A549 (cell line): ENCODE measurements around the gene CA10. TPM values are rescaled to one million over a fixed set of nuclear protein-coding genes. Genes with fewer than 3 reads are reported as not detected.

Experiments
- ATAC-seq, 2 experiments: fragments of 200-7000 bp in 1 of 2; fragments of >200 bp in 1 of 2; cut with Nextera tagmentation in 1 of 2; cut with Tn5 transposase in 1 of 2; 3 replicates each; pipeline versions ENCODE4 v1.8.0 to v1.9.1; 2018 to 2020; ENCODE audit warnings: mild to moderate bottlenecking in 1 of 2, moderate library complexity in 1 of 2
- CTCF ChIA-PET: fragments of 300-600 bp; sonication (Branson Sonifier 250); formaldehyde crosslinking; extraction: SDS; loops from one replicate; lab custom pipeline; 2021; ENCODE audit warnings: antibody characterized with exemption, inconsistent platforms; lab: Yijun Ruan, JAX
- POLR2A ChIA-PET: fragments of 350-600 bp; formaldehyde crosslinking; extraction: SDS; loops from one replicate; lab custom pipeline; 2021; ENCODE audit warnings: antibody characterized with exemption, inconsistent platforms; lab: Yijun Ruan, JAX
- DNase-seq, 2 experiments: peaks; one replicate each; pipeline versions ENCODE4 v3.0.0 to v3.0.0-alpha.2; 2011 to 2016; ENCODE audit warnings: low read depth in 1 of 2, low spot score in 1 of 2
- FAIRE-seq: peaks from 2 replicates; lab custom pipeline; 2011; peaks lifted over from hg19 to GRCh38; lab: Jason Lieb, UNC
- H3K27ac ChIP-seq, 2 experiments: fragments of >200 bp; sonication (Bioruptor Twin); formaldehyde crosslinking; 3 replicates each; pipeline ENCODE4 v1.5.1; 2016 to 2017
- H3K4me1 ChIP-seq: fragments of >200 bp; sonication (Bioruptor Twin); formaldehyde crosslinking; 3 replicates; pipeline ENCODE4 v1.6.1; 2016
- H3K4me2 ChIP-seq: fragments of >200 bp; sonication (Bioruptor Twin); formaldehyde crosslinking; 3 replicates; pipeline ENCODE4 v1.6.1; 2016
- H3K4me3 ChIP-seq: fragments of >200 bp; sonication (Bioruptor Twin); formaldehyde crosslinking; 3 replicates; pipeline ENCODE4 v1.5.1; 2016
- H3K9me3 ChIP-seq: fragments of >200 bp; sonication (Bioruptor Twin); formaldehyde crosslinking; 3 replicates; pipeline ENCODE4 v1.6.1; 2016
- CBX2 ChIP-seq: fragments of 200-600 bp; sonication (generic); IDR thresholded peaks from 2 replicates; pipeline ENCODE4 v1.6.1; 2016; ENCODE audit warnings: low read depth, mild to moderate bottlenecking, borderline replicate concordance
- CHD4 ChIP-seq: fragments of 200-600 bp; sonication (generic); IDR thresholded peaks from 2 replicates; pipeline ENCODE4 v1.6.1; 2016; ENCODE audit warnings: antibody characterized with exemption, mild to moderate bottlenecking, borderline replicate concordance
- ESRRA ChIP-seq: fragments of 150-350 bp; IDR thresholded peaks from 2 replicates; pipeline ENCODE4 v1.6.1; 2014; ENCODE audit warnings: mild to moderate bottlenecking, low read length, borderline replicate concordance
- HOXA7 ChIP-seq: fragments of 250-450 bp; sonication (Bioruptor Pico); IDR thresholded peaks from 2 replicates; pipeline ENCODE4 v1.5.0; 2020; ENCODE audit warnings: mild to moderate bottlenecking, moderate library complexity
- HOXB13 ChIP-seq: fragments of 250-450 bp; sonication (Bioruptor Pico); IDR thresholded peaks from 2 replicates; pipeline ENCODE4 v1.5.0; 2020; ENCODE audit warnings: low read depth, mild to moderate bottlenecking, moderate library complexity
- MAFK ChIP-seq: fragments of 450-650 bp; IDR thresholded peaks from 2 replicates; pipeline ENCODE4 v1.6.1; 2014; ENCODE audit not compliant: partially characterized antibody
- MAZ ChIP-seq: fragments of 150-350 bp; IDR thresholded peaks from 2 replicates; pipeline ENCODE4 v1.6.1; 2014; ENCODE audit warnings: antibody characterized with exemption, low read depth, low read length, borderline replicate concordance
- NPAS2 ChIP-seq: fragments of 250-450 bp; sonication (Bioruptor Pico); IDR thresholded peaks from 2 replicates; pipeline ENCODE4 v1.8.0; 2022; ENCODE audit warnings: mild to moderate bottlenecking, moderate library complexity, borderline replicate concordance
- POLR2AphosphoS2 ChIP-seq: conservative IDR thresholded peaks from 2 replicates; pipeline ENCODE4 v1.6.1; 2012; ENCODE audit warnings: low read length, improper control_type of control experiment, inconsistent platforms
- RAD21 ChIP-seq, 2 experiments: fragments of >200 bp in 1 of 2; sonication (Bioruptor Twin) in 1 of 2; formaldehyde crosslinking in 1 of 2; IDR thresholded peaks in 1 of 2; conservative IDR thresholded peaks in 1 of 2; 2 replicates in 1 of 2; 3 replicates in 1 of 2; pipeline ENCODE4 v1.6.1; 2012 to 2018; ENCODE audit warnings: inconsistent platforms in 1 of 2
- RFX5 ChIP-seq: fragments of 450-650 bp; IDR thresholded peaks from 2 replicates; pipeline ENCODE4 v1.7.1; 2014; ENCODE audit warnings: antibody characterized with exemption, mild to moderate bottlenecking, moderate library complexity
- SREBF2 ChIP-seq: fragments of 450-650 bp; IDR thresholded peaks from 2 replicates; pipeline ENCODE4 v1.6.1; 2014; ENCODE audit warnings: mild to moderate bottlenecking, moderate library complexity
- ZC3H11A ChIP-seq: fragments of 450-650 bp; IDR thresholded peaks from 2 replicates; pipeline ENCODE4 v1.6.1; 2014; ENCODE audit warnings: antibody characterized with exemption, mild to moderate bottlenecking
- ZNF302 ChIP-seq: fragments of 250-450 bp; sonication (Bioruptor Pico); IDR thresholded peaks from 2 replicates; pipeline ENCODE4 v1.9.0; 2021; ENCODE audit warnings: inconsistent platforms, mild to moderate bottlenecking, moderate library complexity
- WGBS: methylation state at CpG from one replicate; pipeline ENCODE4 v1.1.6; 2017; ENCODE audit errors: missing lambda C conversion rate; 5-methylcytosine and 5-hydroxymethylcytosine counted together
- polyA plus RNA-seq, 4 experiments: library from polyadenylated mRNA; depleted of rRNA in 3 of 4; stranded (reverse); fragments of >200 nt; fragmentation: RNase III in 1 of 4; extraction: RNeasy Plus Mini Kit Qiagen cat#74134 plus additional on column Dnase treatment in 1 of 4; gene quantifications; 2 replicates in 3 of 4; 3 replicates in 1 of 4; pipeline ENCODE4 v1.2.3, GENCODE V29; 2011 to 2017
- TF ChIP-seq, protein P1 (sequence below): fragments of >200 bp; sonication (Bioruptor Twin); formaldehyde crosslinking; IDR thresholded peaks from 3 replicates; pipeline ENCODE4 v1.5.1; 2016
- TF ChIP-seq, protein P2 (sequence below): fragments of >200 bp; sonication (Bioruptor Twin); formaldehyde crosslinking; IDR thresholded peaks from 2 replicates; pipeline ENCODE4 v1.6.1; 2016
- TF ChIP-seq, protein P3 (sequence below): IDR thresholded peaks from 2 replicates; pipeline ENCODE4 v1.6.1; 2012
- TF ChIP-seq, protein P4 (sequence below): IDR thresholded peaks from 2 replicates; pipeline ENCODE4 v1.6.1; 2012
- TF ChIP-seq, protein P5 (sequence below): fragments of 150-350 bp; IDR thresholded peaks from 2 replicates; pipeline ENCODE4 v1.6.1; 2014; ENCODE audit warnings: low read depth, mild to moderate bottlenecking, low read length
- TF ChIP-seq, protein P6 (sequence below): fragments of 200-600 bp; sonication (generic); IDR thresholded peaks from 2 replicates; pipeline ENCODE4 v1.6.1; 2016; ENCODE audit warnings: antibody characterized with exemption, mild to moderate bottlenecking, moderate library complexity

Gene CA10
- polyA plus RNA-seq, 2 of the 4 experiments (the other 2 are of a cell fraction) = not detected

DNA sequence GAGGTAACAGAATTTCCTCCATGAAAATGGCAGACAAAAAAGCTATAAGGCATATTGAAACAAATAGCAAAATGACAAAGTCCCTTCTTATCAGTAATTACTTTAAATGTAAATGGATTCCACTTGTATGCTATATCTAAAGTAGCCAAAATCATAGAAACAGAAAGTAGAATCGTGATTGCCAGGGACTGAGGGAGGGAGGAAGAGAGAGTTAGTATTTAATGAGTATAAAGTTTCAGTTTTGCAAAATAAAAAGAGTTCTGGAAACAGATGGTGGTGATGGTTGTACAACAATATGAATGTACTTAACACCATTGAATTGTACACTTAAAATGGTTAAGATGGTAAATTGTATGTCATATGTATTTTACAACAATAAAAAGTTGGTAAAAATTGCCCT lies 407.4 kb downstream of the CA10 start (continued):
- TF ChIP-seq, protein P1, sequence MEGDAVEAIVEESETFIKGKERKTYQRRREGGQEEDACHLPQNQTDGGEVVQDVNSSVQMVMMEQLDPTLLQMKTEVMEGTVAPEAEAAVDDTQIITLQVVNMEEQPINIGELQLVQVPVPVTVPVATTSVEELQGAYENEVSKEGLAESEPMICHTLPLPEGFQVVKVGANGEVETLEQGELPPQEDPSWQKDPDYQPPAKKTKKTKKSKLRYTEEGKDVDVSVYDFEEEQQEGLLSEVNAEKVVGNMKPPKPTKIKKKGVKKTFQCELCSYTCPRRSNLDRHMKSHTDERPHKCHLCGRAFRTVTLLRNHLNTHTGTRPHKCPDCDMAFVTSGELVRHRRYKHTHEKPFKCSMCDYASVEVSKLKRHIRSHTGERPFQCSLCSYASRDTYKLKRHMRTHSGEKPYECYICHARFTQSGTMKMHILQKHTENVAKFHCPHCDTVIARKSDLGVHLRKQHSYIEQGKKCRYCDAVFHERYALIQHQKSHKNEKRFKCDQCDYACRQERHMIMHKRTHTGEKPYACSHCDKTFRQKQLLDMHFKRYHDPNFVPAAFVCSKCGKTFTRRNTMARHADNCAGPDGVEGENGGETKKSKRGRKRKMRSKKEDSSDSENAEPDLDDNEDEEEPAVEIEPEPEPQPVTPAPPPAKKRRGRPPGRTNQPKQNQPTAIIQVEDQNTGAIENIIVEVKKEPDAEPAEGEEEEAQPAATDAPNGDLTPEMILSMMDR = no peak

DNA sequence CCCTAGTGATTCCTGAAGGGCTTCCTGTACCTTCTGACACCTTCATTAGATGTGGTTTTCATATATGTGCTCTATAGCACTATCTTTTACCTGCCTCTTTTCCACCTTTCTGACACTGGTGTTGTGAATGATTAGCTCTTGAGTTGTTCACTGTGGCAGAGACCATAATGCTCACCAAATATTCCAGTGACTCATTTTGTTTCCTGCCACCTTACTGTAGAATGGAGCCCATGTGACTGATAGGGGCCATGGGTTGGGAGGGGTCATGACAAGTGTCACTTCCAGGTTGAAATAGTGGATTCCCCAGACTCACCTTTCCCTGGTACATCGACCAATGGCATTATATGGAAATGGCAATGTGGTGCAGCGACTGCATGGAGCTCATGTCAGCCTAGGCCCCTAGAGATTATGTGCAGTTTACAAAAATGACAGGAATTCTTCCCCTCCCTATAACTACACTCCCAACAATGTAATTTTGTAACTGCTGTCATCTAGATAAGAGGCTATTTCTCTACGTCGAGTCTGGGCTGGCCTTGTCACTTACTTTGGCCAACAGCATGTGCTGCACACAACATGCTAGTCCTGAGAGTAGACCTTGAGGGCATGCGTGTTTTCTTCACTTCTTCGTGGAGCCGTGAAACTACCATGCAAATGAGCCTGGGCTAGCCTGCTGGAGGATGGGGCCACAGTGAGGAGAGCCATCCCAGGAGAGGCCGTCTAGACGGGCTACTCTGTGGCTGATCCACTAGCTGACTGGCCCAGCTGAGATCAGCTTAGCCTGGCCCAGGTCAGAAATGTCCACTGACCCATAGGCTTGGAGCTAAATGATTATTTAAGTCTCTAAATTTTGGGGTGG lies 409.5 kb downstream of the CA10 start:
- Histone ChIP-seq H3K4me3 (no peak overlapping the region), H3K4me2 (no peak overlapping the region), H3K9me3 (no peaks in the 10 kb centered on the region), H3K4me1 (no peaks in the 10 kb centered on the region), H3K27ac (no peak overlapping the region)
- FAIRE-seq = no peak
- POLR2A ChIA-PET = no interaction called here
- no peak for DNase-seq
- 40% methylated on average over 9 of the region's 9 CpGs for WGBS
- TF ChIP-seq, protein P2, sequence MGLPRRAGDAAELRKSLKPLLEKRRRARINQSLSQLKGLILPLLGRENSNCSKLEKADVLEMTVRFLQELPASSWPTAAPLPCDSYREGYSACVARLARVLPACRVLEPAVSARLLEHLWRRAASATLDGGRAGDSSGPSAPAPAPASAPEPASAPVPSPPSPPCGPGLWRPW = no peak
- TF ChIP-seq, protein P3, sequence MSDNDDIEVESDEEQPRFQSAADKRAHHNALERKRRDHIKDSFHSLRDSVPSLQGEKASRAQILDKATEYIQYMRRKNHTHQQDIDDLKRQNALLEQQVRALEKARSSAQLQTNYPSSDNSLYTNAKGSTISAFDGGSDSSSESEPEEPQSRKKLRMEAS = no peak
- TF ChIP-seq NPAS2 (CRISPR knock-in tag) (no peak), SREBF2 (no peak), ESRRA (no peak), CBX2 (no peak), ZC3H11A (no peak), CHD4 (no peak), MAFK (no peak), MAZ (no peak), POLR2AphosphoS2 (no peak), HOXA7 (CRISPR knock-in tag) (no peak), RFX5 (no peak)
- no peak for ATAC-seq
- CTCF ChIA-PET = interaction anchor here (1.4 to 4.5 kb wide), 2 partner anchors 9 to 15 kb away, joined by 4 to 20 read pairs; no protein-coding TSS in a partner anchor

DNA sequence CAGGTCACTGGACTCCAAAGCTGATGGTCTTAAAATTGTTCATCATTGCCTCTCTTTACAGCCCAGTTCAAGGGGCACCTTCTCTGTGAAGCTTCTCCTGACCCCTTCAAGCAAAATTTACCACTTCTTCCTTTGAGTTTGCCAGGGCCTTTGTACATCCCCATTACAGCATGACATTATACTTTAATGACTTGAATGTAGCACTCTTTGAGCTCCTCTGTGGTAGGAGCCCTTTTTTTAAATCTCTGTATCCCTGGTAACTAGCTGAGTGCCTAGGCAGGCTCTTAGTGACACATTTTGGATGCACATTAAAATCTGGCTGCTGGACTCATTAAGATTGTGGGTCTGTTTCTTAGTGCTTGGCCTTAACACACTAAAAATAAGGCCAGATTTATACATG lies 412.1 kb downstream of the CA10 start:
- Histone ChIP-seq H3K4me1 (no peaks in the 10 kb centered on the region), H3K27ac (no peak overlapping the region), H3K4me3 (no peak overlapping the region), H3K9me3 (no peaks in the 10 kb centered on the region), H3K4me2 (no peak overlapping the region)
- no peak for TF ChIP-seq RAD21 (conservative IDR thresholded peaks at IDR 0.05 in 1 of 2, IDR thresholded peaks at IDR 0.05 in 1 of 2)
- no peak for TF ChIP-seq POLR2AphosphoS2
- TF ChIP-seq, protein P4, sequence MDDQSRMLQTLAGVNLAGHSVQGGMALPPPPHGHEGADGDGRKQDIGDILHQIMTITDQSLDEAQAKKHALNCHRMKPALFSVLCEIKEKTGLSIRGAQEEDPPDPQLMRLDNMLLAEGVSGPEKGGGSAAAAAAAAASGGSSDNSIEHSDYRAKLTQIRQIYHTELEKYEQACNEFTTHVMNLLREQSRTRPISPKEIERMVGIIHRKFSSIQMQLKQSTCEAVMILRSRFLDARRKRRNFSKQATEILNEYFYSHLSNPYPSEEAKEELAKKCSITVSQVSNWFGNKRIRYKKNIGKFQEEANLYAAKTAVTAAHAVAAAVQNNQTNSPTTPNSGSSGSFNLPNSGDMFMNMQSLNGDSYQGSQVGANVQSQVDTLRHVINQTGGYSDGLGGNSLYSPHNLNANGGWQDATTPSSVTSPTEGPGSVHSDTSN = no peak
- TF ChIP-seq, protein P5, sequence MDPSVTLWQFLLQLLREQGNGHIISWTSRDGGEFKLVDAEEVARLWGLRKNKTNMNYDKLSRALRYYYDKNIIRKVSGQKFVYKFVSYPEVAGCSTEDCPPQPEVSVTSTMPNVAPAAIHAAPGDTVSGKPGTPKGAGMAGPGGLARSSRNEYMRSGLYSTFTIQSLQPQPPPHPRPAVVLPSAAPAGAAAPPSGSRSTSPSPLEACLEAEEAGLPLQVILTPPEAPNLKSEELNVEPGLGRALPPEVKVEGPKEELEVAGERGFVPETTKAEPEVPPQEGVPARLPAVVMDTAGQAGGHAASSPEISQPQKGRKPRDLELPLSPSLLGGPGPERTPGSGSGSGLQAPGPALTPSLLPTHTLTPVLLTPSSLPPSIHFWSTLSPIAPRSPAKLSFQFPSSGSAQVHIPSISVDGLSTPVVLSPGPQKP = no peak
- no peak for TF ChIP-seq CHD4
- TF ChIP-seq, protein P6, sequence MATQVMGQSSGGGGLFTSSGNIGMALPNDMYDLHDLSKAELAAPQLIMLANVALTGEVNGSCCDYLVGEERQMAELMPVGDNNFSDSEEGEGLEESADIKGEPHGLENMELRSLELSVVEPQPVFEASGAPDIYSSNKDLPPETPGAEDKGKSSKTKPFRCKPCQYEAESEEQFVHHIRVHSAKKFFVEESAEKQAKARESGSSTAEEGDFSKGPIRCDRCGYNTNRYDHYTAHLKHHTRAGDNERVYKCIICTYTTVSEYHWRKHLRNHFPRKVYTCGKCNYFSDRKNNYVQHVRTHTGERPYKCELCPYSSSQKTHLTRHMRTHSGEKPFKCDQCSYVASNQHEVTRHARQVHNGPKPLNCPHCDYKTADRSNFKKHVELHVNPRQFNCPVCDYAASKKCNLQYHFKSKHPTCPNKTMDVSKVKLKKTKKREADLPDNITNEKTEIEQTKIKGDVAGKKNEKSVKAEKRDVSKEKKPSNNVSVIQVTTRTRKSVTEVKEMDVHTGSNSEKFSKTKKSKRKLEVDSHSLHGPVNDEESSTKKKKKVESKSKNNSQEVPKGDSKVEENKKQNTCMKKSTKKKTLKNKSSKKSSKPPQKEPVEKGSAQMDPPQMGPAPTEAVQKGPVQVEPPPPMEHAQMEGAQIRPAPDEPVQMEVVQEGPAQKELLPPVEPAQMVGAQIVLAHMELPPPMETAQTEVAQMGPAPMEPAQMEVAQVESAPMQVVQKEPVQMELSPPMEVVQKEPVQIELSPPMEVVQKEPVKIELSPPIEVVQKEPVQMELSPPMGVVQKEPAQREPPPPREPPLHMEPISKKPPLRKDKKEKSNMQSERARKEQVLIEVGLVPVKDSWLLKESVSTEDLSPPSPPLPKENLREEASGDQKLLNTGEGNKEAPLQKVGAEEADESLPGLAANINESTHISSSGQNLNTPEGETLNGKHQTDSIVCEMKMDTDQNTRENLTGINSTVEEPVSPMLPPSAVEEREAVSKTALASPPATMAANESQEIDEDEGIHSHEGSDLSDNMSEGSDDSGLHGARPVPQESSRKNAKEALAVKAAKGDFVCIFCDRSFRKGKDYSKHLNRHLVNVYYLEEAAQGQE = no peak
- no peak for TF ChIP-seq HOXB13 (CRISPR knock-in tag)
- no peak for TF ChIP-seq ZNF302 (CRISPR knock-in tag)
- CTCF ChIA-PET = interaction anchor here (1.1 kb wide), 1 partner anchor 10 kb away, joined by 3 read pairs; no protein-coding TSS in a partner anchor
- DNase-seq = no peak
- no peak for ATAC-seq
- no peak for FAIRE-seq
- POLR2A ChIA-PET = no interaction called here
